Fibroblast of lung (primary cell): Measurements from ENCODE around the gene GCHFR.

Source experiments
- CTCF ChIP-seq, 2 donors: IDR thresholded peaks in 1 of 2; conservative IDR thresholded peaks in 1 of 2; 1 replicate in 1 of 2; 2 replicates in 1 of 2; pipeline ENCODE4 v1.5.1; 2011 to 2012; ENCODE audit warnings: low read length in 2 of 2, control low read depth in 1 of 2, inconsistent platforms in 1 of 2, low read depth in 1 of 2, mild to moderate bottlenecking in 1 of 2
- EZH2 ChIP-seq: IDR thresholded peaks from 2 replicates; pipeline ENCODE4 v1.5.1; 2012; ENCODE audit warnings: low read length, control low read depth, mild to moderate bottlenecking; ENCODE audit errors: missing control alignments

GRCh38 chr15:40747685-40748631 lies 15.9 kb upstream of the GCHFR start:
- TF ChIP-seq CTCF (conservative IDR thresholded peaks at IDR 0.05 in 1 of 2, IDR thresholded peaks at IDR 0.05 in 1 of 2; ENCODE audit: low read depth in 1 of 2, low read length in 2 of 2) (no peak), EZH2 (no peak)
